Pons (tissue), 1 donor: Measurements from ENCODE around the gene HACD2.
A peak's percentile ranks its signal among the peaks of the same experiment; 100 is the strongest.

Experiments used
- DNase-seq: peaks from one replicate; pipeline ENCODE4 v3.0.0-alpha.2; 2016; ENCODE audit warnings: low spot score

The HACD2 gene

DNA sequence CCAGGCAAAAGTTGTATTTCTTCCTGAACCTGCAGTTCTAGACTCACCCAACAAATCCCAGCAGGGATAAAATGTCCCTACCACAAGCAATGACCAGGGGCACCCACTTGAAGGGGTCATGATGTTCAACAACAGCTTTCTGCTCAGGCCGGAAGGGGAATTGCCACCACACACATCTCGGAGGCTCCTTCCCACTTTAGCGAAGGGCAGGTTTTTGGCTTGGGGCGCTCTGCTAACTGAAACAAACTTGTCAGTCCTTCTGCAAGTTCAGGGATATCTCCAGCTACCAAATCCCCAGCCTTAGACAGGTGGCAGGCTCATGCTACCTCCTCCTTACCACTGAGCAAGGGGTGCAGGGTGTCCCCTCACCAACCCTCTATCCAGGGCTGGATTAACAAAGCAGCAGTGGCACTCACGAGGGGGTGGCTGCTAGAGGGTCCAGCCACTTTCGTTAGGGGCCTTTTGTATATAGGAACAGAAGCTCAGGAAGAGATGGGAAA lies 138.2 kb downstream of the HACD2 start:
- no peak for DNase-seq

GRCh38 chr3:123446210-123446609 lies 138.6 kb downstream of the HACD2 start:
- no peak for DNase-seq

DNA sequence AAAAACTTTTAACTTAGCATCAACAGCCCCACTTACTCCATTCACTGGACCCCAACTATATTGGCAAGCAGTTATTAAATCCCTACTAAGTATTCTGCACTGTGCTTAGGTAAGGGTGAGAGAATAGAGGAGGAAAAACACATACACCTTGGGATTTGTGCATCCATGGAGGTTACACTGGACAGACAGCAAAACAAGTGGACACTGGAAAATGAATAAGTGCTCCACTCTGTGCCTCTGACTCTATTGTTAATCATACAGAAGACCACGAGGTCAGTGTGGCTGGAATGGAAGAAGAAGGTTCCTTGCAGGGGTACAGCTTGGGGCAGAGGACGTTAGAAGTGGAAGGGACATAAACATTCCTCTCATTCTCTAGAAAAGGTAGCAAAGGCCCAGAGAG lies 139.2 kb downstream of the HACD2 start:
- DNase-seq, result peak; percentile 70

GRCh38 chr3:123444744-123445143 lies 140.1 kb downstream of the HACD2 start:
- no peak for DNase-seq

- DNase-seq, result peak; percentile 69
Measured at GRCh38 chr3:123444023-123444422, 140.8 kb downstream of the HACD2 start.

DNA sequence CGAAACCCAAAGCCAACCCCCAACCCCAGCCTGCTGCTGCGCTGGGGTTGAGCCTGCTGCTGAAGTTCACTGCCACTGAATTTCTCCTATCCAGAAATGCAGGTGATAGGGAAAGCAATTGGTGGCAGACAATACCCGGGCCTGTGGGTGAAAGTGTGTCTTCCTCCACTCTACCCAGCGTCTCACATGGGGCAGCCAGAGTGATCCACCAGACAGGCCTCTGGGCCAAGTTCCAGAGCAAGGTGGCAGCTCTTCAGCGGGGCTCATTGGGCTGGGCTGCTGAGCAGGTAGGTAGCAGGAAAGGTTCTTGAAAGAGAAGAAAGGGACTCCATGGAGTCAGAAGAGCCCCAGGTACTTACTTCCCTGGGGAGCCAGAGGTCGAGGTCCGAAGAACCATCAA lies 141.9 kb downstream of the HACD2 start:
- DNase-seq, result no peak

DNA sequence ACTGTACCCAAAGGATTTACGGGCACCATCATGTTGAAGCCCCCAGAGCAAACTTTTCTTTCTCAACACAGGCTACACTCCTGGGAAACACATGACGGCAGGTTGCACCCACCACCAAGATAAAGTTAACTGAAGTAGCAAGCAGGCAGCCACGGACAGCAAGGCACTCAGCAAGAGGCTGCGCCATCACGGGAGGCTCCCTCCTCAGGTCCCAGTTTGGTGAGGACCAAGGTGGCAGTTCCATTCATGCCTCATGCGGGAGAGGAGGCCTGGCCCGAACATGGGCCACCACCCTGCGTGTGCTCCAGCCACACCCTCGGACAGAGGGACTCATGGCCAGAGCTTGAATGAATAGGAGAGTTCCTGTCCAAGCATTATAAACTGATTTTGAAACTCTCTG lies 142.7 kb downstream of the HACD2 start:
- DNase-seq, result no peak
